Neural progenitor cell (in vitro differentiated cells): ENCODE measurements around the gene TMEM134. TPM values are rescaled to one million over a fixed set of nuclear protein-coding genes. Genes with fewer than 3 reads are reported as not detected.

Source experiments
- DNase-seq: peaks from one replicate; pipeline ENCODE4 v3.0.0-alpha.2; 2016; ENCODE audit warnings: low spot score
- H2AFZ ChIP-seq: fragments of 200-600 bp; sonication (generic); replicated peaks from 2 replicates; pipeline ENCODE4 v1.6.1; 2016; ENCODE audit warnings: antibody characterized with exemption
- H3F3A ChIP-seq: fragments of 200-600 bp; sonication (generic); 2 replicates; pipeline ENCODE4 v1.6.1; 2016; ENCODE audit warnings: antibody characterized with exemption, low read depth
- H3K27ac ChIP-seq: fragments of 200-600 bp; sonication (generic); 2 replicates; pipeline ENCODE4 v1.5.1; 2016; ENCODE audit warnings: mild to moderate bottlenecking
- H3K27me3 ChIP-seq: fragments of 200-600 bp; sonication (generic); 2 replicates; pipeline ENCODE4 v1.6.1; 2016; ENCODE audit warnings: mild to moderate bottlenecking, moderate library complexity
- H3K36me3 ChIP-seq: fragments of 200-600 bp; sonication (generic); 2 replicates; pipeline ENCODE4 v1.5.1; 2016
- H3K4me1 ChIP-seq: fragments of 200-600 bp; sonication (generic); 2 replicates; pipeline ENCODE4 v1.6.1; 2016; ENCODE audit warnings: mixed run types
- H3K4me2 ChIP-seq: fragments of 200-600 bp; sonication (generic); 2 replicates; pipeline ENCODE4 v1.6.1; 2016
- H3K4me3 ChIP-seq: fragments of 200-600 bp; sonication (generic); 2 replicates; pipeline ENCODE4 v1.5.1; 2016
- H3K79me2 ChIP-seq: fragments of 200-600 bp; sonication (generic); 2 replicates; pipeline ENCODE4 v1.6.1; 2016; ENCODE audit warnings: low read depth
- H3K9ac ChIP-seq: fragments of 200-600 bp; sonication (generic); 2 replicates; pipeline ENCODE4 v1.6.1; 2016
- H3K9me3 ChIP-seq: fragments of 200-600 bp; sonication (generic); 2 replicates; pipeline ENCODE4 v1.5.1; 2016; ENCODE audit warnings: low read depth
- H4K20me1 ChIP-seq: fragments of 200-600 bp; sonication (generic); 2 replicates; pipeline ENCODE4 v1.6.1; 2016; ENCODE audit warnings: low read depth
- H3K27ac Mint-ChIP-seq: 3 replicates; pipeline ENCODE4 v1.8.0; 2021; ENCODE audit warnings: mixed read lengths
- H3K27me3 Mint-ChIP-seq: 2 replicates; pipeline ENCODE4 v1.8.0; 2022; ENCODE audit warnings: low read depth, mild to moderate bottlenecking, inconsistent platforms, moderate library complexity, mixed read lengths; ENCODE audit not compliant: insufficient read depth
- H3K36me3 Mint-ChIP-seq: 3 replicates; pipeline ENCODE4 v1.8.0; 2021; ENCODE audit warnings: mixed read lengths
- H3K4me1 Mint-ChIP-seq: 3 replicates; pipeline ENCODE4 v1.8.0; 2021; ENCODE audit warnings: mixed read lengths
- H3K4me3 Mint-ChIP-seq: 3 replicates; pipeline ENCODE4 v1.8.0; 2021; ENCODE audit warnings: mild to moderate bottlenecking, moderate library complexity, mixed read lengths
- H3K9me3 Mint-ChIP-seq: 3 replicates; pipeline ENCODE4 v1.8.0; 2020; ENCODE audit warnings: mixed read lengths
- CTCF ChIP-seq: fragments of 200-600 bp; sonication (generic); IDR thresholded peaks from 2 replicates; pipeline ENCODE4 v1.5.1; 2017; ENCODE audit warnings: antibody characterized with exemption, mild to moderate bottlenecking
- EZH2 ChIP-seq: fragments of 200-600 bp; sonication (generic); IDR thresholded peaks from 2 replicates; pipeline ENCODE4 v1.6.1; 2017; ENCODE audit warnings: antibody characterized with exemption, mild to moderate bottlenecking, moderate library complexity
- EZH2phosphoT487 ChIP-seq: fragments of 200-600 bp; sonication (generic); IDR thresholded peaks from 2 replicates; pipeline ENCODE4 v1.6.1; 2017; ENCODE audit warnings: antibody characterized with exemption
- total RNA-seq: library from RNA; depleted of rRNA; stranded (reverse); fragments of >200 nt; gene quantifications from 2 replicates; pipeline ENCODE4 v1.2.3, GENCODE V29; 2015; ENCODE audit warnings: low replicate concordance

Gene TMEM134
- total RNA-seq, 1 donor from 2014 or later = 68.1 TPM

DNA sequence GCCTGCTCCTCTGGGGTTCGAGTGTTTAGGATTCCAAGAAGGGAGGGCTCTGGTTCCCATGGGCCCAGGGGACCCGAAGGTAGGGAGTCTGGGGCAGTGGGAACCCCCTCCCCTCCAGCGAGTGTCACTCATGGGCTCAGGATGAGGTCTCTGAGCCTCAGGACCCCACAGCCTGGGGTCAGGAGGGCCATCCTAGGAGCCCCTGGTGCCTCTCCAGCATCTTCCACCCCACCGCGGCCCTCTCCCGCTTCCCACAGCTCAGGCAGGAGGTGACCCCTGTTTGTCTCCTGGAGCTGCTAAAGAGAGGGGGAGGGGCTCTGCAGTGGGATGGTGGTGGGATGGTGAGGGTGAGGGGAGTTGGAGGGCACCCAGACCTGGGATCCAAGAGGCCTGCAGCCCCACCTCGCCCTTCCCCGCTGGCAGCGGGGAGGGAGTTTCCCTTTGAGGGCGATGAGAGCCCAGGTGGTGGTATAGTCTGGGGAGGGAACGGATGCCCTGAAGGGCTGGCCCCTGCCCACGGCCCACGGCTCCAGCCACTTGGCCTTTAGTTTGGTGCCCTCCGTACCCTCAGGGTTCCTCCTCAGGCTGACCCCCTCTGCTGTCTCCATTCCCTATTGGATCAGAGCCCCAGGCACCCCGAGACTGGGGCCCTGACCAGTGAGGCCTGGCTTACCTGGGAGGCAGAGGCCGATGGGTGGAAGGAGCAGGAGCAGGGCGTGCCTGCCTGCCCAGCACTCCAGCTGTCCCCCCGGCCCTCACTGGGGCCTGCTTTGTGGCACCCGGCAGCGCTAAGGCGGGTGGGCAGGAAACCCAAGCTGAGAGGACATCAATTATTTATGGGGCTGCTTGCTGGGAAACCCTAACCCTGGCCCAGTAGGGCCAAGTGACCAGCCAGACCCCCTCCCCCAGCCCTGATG, 15.0 kb downstream of the TMEM134 start:
- Mint-ChIP-seq H3K27ac (no peak overlapping the region), H3K4me1 (peaks cover 17% of the 10 kb centered on the region), H3K9me3 (no peaks in the 10 kb centered on the region), H3K27me3 (peaks cover 4% of the 10 kb centered on the region), H3K4me3 (no peak overlapping the region), H3K36me3 (no peaks in the 10 kb centered on the region)
- no peak overlapping the region for H3K9ac ChIP-seq
- no peaks in the 10 kb centered on the region for H3K79me2 ChIP-seq
- no peak overlapping the region for H3K4me3 ChIP-seq
- H3K27ac ChIP-seq = no peak overlapping the region
- no peak overlapping the region for H3K4me2 ChIP-seq
- no peaks in the 10 kb centered on the region for H3K9me3 ChIP-seq
- no peaks in the 10 kb centered on the region for H3K4me1 ChIP-seq
- no peaks in the 10 kb centered on the region for H3F3A ChIP-seq
- H3K36me3 ChIP-seq = no peaks in the 10 kb centered on the region
- DNase-seq = no peak
- H3K27me3 ChIP-seq = no peaks in the 10 kb centered on the region
- H2AFZ ChIP-seq = no peak overlapping the region
- no peak for TF ChIP-seq EZH2
- no peak for TF ChIP-seq CTCF
- TF ChIP-seq EZH2phosphoT487 = no peak
- no peaks in the 10 kb centered on the region for H4K20me1 ChIP-seq

DNA sequence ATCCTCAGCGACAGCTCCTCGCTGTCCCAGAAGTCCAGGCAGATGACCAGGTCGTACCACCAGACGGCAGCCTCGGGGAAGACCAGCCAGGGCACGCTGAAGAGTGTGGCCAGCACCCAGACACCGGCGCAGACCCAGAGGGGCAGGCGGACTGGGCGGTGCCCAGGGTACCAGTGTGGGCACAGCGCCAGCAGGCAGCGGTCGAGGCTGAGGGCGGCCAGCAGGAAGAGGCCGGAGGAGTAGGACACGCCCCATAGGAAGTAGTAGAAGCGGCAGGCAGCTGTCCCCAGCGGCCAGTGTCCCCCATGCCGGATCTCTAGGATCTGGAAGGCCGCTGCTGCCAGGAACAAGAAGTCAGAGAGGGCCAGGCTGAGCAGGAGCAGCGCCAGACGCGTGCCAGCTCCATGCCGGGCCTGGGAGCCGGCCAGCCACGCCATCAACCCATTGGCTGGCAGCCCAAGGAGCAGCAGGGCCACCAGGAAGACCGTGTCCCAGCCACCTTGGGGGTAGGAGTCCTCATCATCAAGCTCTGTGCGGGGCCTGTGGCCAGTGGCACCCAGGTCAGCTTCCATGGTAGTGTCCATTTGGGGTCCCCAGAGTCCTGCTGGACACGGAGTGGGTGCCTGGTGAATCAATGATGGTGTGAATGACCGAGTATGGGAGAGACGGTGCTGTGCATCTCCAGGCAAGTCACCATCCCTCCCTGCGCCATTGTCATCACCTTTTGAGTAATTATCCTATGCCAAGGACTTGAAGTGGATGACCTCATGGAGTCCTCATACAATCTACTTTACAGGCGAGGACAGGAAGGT, 16.7 kb downstream of the TMEM134 start, which contains the start of gene GPR152:
TSS of gene GPR152 (minus strand) at position 589 of the 812 bp plus-strand sequence. CDS start at position 584, 5 bp downstream.
- H3K27me3 ChIP-seq = no peaks in the 10 kb centered on the region
- no peaks in the 10 kb centered on the region for H3K36me3 Mint-ChIP-seq
- no peak for TF ChIP-seq EZH2phosphoT487
- TF ChIP-seq EZH2 = no peak
- no peak for TF ChIP-seq CTCF
- peaks cover 6% of the 10 kb centered on the region for H3K27me3 Mint-ChIP-seq
- no peaks in the 10 kb centered on the region for H3K36me3 ChIP-seq
- no peaks in the 10 kb centered on the region for H3K9me3 ChIP-seq
- H3K4me3 Mint-ChIP-seq = peak within 1 kb of the TSS; percentile 58
- no peak within 1 kb of the TSS for H2AFZ ChIP-seq
- H3K4me1 ChIP-seq = no peaks in the 10 kb centered on the region
- H3K4me2 ChIP-seq = no peak within 1 kb of the TSS
- no peak for DNase-seq
- H4K20me1 ChIP-seq = no peaks in the 10 kb centered on the region
- no peaks in the 10 kb centered on the region for H3F3A ChIP-seq
- H3K4me3 ChIP-seq = no peak within 1 kb of the TSS
- H3K9ac ChIP-seq = no peak within 1 kb of the TSS
- no peak within 1 kb of the TSS for H3K27ac ChIP-seq
- H3K4me1 Mint-ChIP-seq = peaks cover 21% of the 10 kb centered on the region
- H3K9me3 Mint-ChIP-seq = no peaks in the 10 kb centered on the region
- H3K79me2 ChIP-seq = no peaks in the 10 kb centered on the region
- peak within 1 kb of the TSS; percentile 96 for H3K27ac Mint-ChIP-seq

DNA sequence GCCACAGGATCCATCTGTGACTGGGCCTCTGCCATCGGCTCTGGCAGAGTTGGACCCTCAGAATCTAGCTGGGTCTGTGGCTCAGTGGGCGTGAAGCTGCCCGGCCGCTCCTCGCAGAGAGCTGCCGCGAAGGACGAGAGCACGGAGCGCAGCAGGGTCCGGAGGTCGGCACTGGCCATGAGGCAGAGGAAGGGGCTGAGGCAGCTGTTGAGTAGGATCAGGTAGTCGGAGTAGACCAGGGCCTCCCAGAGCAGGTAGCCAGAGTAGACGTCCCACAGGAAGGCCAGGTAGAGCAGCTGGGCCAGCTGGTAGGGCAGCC, 17.4 kb downstream of the TMEM134 start:
- H3K9me3 ChIP-seq = no peaks in the 10 kb centered on the region
- peaks cover 20% of the 10 kb centered on the region for H3K4me1 Mint-ChIP-seq
- no peaks in the 10 kb centered on the region for H3K9me3 Mint-ChIP-seq
- peaks cover 6% of the 10 kb centered on the region for H3K27me3 Mint-ChIP-seq
- H2AFZ ChIP-seq = no peak overlapping the region
- TF ChIP-seq CTCF (no peak), EZH2phosphoT487 (no peak), EZH2 (no peak)
- H3K4me3 Mint-ChIP-seq = no peak overlapping the region
- H3K36me3 ChIP-seq = no peaks in the 10 kb centered on the region
- H3K27me3 ChIP-seq = no peaks in the 10 kb centered on the region
- peak overlapping the region; percentile 96 for H3K27ac Mint-ChIP-seq
- H3K36me3 Mint-ChIP-seq = no peaks in the 10 kb centered on the region
- H3K9ac ChIP-seq = no peak overlapping the region
- no peak overlapping the region for H3K27ac ChIP-seq
- no peaks in the 10 kb centered on the region for H3F3A ChIP-seq
- DNase-seq = no peak
- no peaks in the 10 kb centered on the region for H3K4me1 ChIP-seq
- H3K4me3 ChIP-seq = no peak overlapping the region
- no peak overlapping the region for H3K4me2 ChIP-seq
- no peaks in the 10 kb centered on the region for H3K79me2 ChIP-seq
- no peaks in the 10 kb centered on the region for H4K20me1 ChIP-seq
